Measurements from ENCODE around the gene PCDH1.

The PCDH1 gene

GRCh38 chr5:141809380-141810096 is 68.7 kb downstream of the PCDH1 start:
- no peaks in the 10 kb centered on the region for H3K79me2 ChIP-seq (ENCODE audit: insufficient read depth, low read length)
- no peaks in the 10 kb centered on the region for H3K36me3 ChIP-seq (ENCODE audit: low read length)
- no peaks in the 10 kb centered on the region for H3F3A ChIP-seq (ENCODE audit: insufficient read depth)
- no peaks in the 10 kb centered on the region for H3K9me3 ChIP-seq (ENCODE audit: insufficient read depth, low read length)
- H3K27ac ChIP-seq (ENCODE audit: low read depth, low read length): no peak overlapping the region
- TF ChIP-seq CTCF (IDR thresholded peaks at IDR 0.05; ENCODE audit: insufficient read depth, low read length, poor library complexity, severe bottlenecking): no peak
- TF ChIP-seq EZH2phosphoT487 (conservative IDR thresholded peaks at IDR 0.05; ENCODE audit: low read length): no peak
- no peak overlapping the region for H2AFZ ChIP-seq (ENCODE audit: low read depth, low read length, severe bottlenecking)
- no peak overlapping the region for H3K4me3 ChIP-seq (ENCODE audit: insufficient read depth, low read length, poor library complexity, severe bottlenecking)
- H3K4me2 ChIP-seq (ENCODE audit: low read depth, low read length, poor library complexity, severe bottlenecking): no peak overlapping the region
- H4K20me1 ChIP-seq (ENCODE audit: low read depth, low read length): no peaks in the 10 kb centered on the region
- no peaks in the 10 kb centered on the region for H3K9me2 ChIP-seq (replicated peaks; ENCODE audit: insufficient read depth, low read length)
- no peaks in the 10 kb centered on the region for H3K27me3 ChIP-seq (ENCODE audit: low read length)
- H3K9ac ChIP-seq (ENCODE audit: low read length): no peak overlapping the region

- Histone ChIP-seq H3K4me3 (ENCODE audit: insufficient read depth, low read length, poor library complexity, severe bottlenecking) (no peak overlapping the region), H3K9ac (ENCODE audit: low read length) (no peak overlapping the region), H3K27me3 (ENCODE audit: low read length) (no peaks in the 10 kb centered on the region), H2AFZ (ENCODE audit: low read depth, low read length, severe bottlenecking) (no peak overlapping the region), H4K20me1 (ENCODE audit: low read depth, low read length) (no peaks in the 10 kb centered on the region), H3K36me3 (ENCODE audit: low read length) (no peaks in the 10 kb centered on the region), H3K79me2 (ENCODE audit: insufficient read depth, low read length) (no peaks in the 10 kb centered on the region), H3K27ac (ENCODE audit: low read depth, low read length) (no peak overlapping the region), H3F3A (ENCODE audit: insufficient read depth) (no peaks in the 10 kb centered on the region), H3K9me3 (ENCODE audit: insufficient read depth, low read length) (no peaks in the 10 kb centered on the region), H3K4me2 (ENCODE audit: low read depth, low read length, poor library complexity, severe bottlenecking) (no peak overlapping the region), H3K9me2 (replicated peaks; ENCODE audit: insufficient read depth, low read length) (no peaks in the 10 kb centered on the region)
- TF ChIP-seq EZH2phosphoT487 (conservative IDR thresholded peaks at IDR 0.05; ENCODE audit: low read length) (no peak), CTCF (IDR thresholded peaks at IDR 0.05; ENCODE audit: insufficient read depth, low read length, poor library complexity, severe bottlenecking) (no peak)
Measured at GRCh38 chr5:141808857-141809256, 69.4 kb downstream of the PCDH1 start.

DNA sequence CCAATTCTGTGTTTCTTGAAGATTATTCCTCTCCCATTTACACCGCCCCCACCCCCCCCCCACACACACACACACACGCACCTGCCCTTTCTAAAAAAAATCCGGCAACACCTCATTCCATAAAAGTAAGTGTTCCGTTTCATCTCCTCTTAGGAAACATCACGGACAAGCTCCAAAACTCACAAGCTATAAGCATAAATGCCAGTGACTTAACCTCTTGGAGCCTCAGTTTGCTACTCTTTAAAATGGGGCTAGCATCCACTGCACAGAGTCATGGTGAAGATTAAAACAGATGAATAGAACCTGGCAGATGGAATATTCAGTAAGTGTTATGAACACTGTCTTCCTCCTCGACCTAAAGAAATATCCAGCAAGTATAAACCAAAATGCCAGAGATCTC is 70.5 kb downstream of the PCDH1 start:
- H3K27ac ChIP-seq (ENCODE audit: low read depth, low read length): no peak overlapping the region
- H3K4me2 ChIP-seq (ENCODE audit: low read depth, low read length, poor library complexity, severe bottlenecking): no peak overlapping the region
- H3K27me3 ChIP-seq (ENCODE audit: low read length): no peaks in the 10 kb centered on the region
- no peak for TF ChIP-seq CTCF (IDR thresholded peaks at IDR 0.05; ENCODE audit: insufficient read depth, low read length, poor library complexity, severe bottlenecking)
- no peak for TF ChIP-seq EZH2phosphoT487 (conservative IDR thresholded peaks at IDR 0.05; ENCODE audit: low read length)
- H3K79me2 ChIP-seq (ENCODE audit: insufficient read depth, low read length): no peaks in the 10 kb centered on the region
- H4K20me1 ChIP-seq (ENCODE audit: low read depth, low read length): no peaks in the 10 kb centered on the region
- no peaks in the 10 kb centered on the region for H3K36me3 ChIP-seq (ENCODE audit: low read length)
- no peak overlapping the region for H3K4me3 ChIP-seq (ENCODE audit: insufficient read depth, low read length, poor library complexity, severe bottlenecking)
- no peak overlapping the region for H2AFZ ChIP-seq (ENCODE audit: low read depth, low read length, severe bottlenecking)
- no peaks in the 10 kb centered on the region for H3K9me2 ChIP-seq (replicated peaks; ENCODE audit: insufficient read depth, low read length)
- H3K9ac ChIP-seq (ENCODE audit: low read length): no peak overlapping the region
- H3K9me3 ChIP-seq (ENCODE audit: insufficient read depth, low read length): no peaks in the 10 kb centered on the region
- no peaks in the 10 kb centered on the region for H3F3A ChIP-seq (ENCODE audit: insufficient read depth)
